Pancreas (tissue), 10 donors: ENCODE measurements around the gene GPS1. TPM values are rescaled to one million over a fixed set of nuclear protein-coding genes. Genes with fewer than 3 reads are reported as not detected.
A peak's percentile ranks its signal among the peaks of the same experiment; 100 is the strongest.

Source experiments
- ATAC-seq, 4 donors: fragments of 200-7000 bp; cut with Tn5 transposase; one replicate each; pipeline versions ENCODE4 v1.8.0 to v1.9.1; 2020; ENCODE audit warnings: mild to moderate bottlenecking in 4 of 4, moderate library complexity in 4 of 4
- DNase-seq, 6 donors: peaks; one replicate each; pipeline ENCODE4 v3.0.0-alpha.2; 2020
- FAIRE-seq: peaks from 2 replicates; lab custom pipeline; 2012; peaks lifted over from hg19 to GRCh38; lab: Jason Lieb, UNC
- H3K27ac ChIP-seq, 4 donors: fragments of 200-600 bp; sonication (generic); 1 replicate in 3 of 4; 2 replicates in 1 of 4; pipeline versions ENCODE4 v1.5.0 to v1.8.0; 2020
- H3K27me3 ChIP-seq, 4 donors: fragments of 200-600 bp; one replicate each; pipeline ENCODE4 v1.8.0; 2021
- H3K36me3 ChIP-seq, 3 donors: fragments of 200-600 bp; sonication (generic) in 1 of 3; one replicate each; pipeline versions ENCODE4 v1.5.0 to v1.8.0; 2020 to 2021
- H3K4me1 ChIP-seq, 3 donors: fragments of 200-600 bp; one replicate each; pipeline ENCODE4 v1.8.0; 2021
- H3K4me3 ChIP-seq, 4 donors: fragments of 200-600 bp; sonication (generic) in 2 of 4; one replicate each; pipeline versions ENCODE4 v1.5.0 to v1.8.0; 2020 to 2021
- H3K9me3 ChIP-seq, 4 donors: fragments of 200-600 bp; one replicate each; pipeline ENCODE4 v1.8.0; 2021
- CTCF ChIP-seq, 4 donors: fragments of 200-600 bp; sonication (generic) in 3 of 4; IDR thresholded peaks; one replicate each; pipeline versions ENCODE4 v1.5.0 to v1.8.0; 2021; ENCODE audit warnings: antibody characterized with exemption in 4 of 4
- WGBS, 2 donors: extraction: QIAGEN DNeasy Blood & Tissue Kit; methylation state at CpG; one replicate each; pipeline ENCODE4 v1.1.7; 2013; 5-methylcytosine and 5-hydroxymethylcytosine counted together
- intact Hi-C, 3 donors: fragments of 100-400 bp; cut with DNase I; formaldehyde crosslinking; loops; one replicate each; pipeline versions ENCODE4 v1.11.1 to v1.14.2; 2022
- polyA plus RNA-seq, 2 donors: library from polyadenylated mRNA; stranded (reverse); fragments of 200-250 nt; gene quantifications; one replicate each; pipeline ENCODE4 v1.2.3, GENCODE V29; 2013
- total RNA-seq, 6 donors: library from RNA; stranded (reverse); fragmentation: NEBNext Ultra II Directional in 4 of 6; extraction: Animal tissue kit (Norgen Biotek cat#: 25700) in 4 of 6; gene quantifications; one replicate each; pipeline versions ENCODE4 v1.2.1 to v1.2.4, GENCODE V29; 2021 to 2023
- donor health status: healthy with polysubstance abuse.
- donor health status: DM: no; HTN: no; CAD: no; lungs with moderate emphysema.
- donor health status: DM: no; HTN: no; CAD: no.
- donor health status: control.
- donor health status: control.
- donor health status: Bipolar disorder and iron deficiency.
- donor health status: DM: yes; HTN: yes; CAD: no.
- donor health status: DM: no; HTN: no; CAD: no.
- donor health status: DM: no; HTN: no; CAD: no.
- donor health status: DM: yes; HTN: yes; CAD: no.

Gene GPS1
- total and polyA plus RNA-seq, 8 donors = 43.0 to 149 (median 53.3) TPM

GRCh38 chr17:82042649-82043048 lies 9.0 kb upstream of the GPS1 start:
- ATAC-seq (no peak), FAIRE-seq (no peak), DNase-seq (no peak)
- 65 to 79% methylated on average over 9 of the region's 9 CpGs for WGBS, 2 donors
- Histone ChIP-seq H3K36me3 (no peaks in the 10 kb centered on the region), H3K27ac (no peak overlapping the region), H3K4me3 (no peak overlapping the region), H3K4me1 (no peaks in the 10 kb centered on the region), H3K27me3 (no peaks in the 10 kb centered on the region), H3K9me3 (no peaks in the 10 kb centered on the region)
- intact Hi-C loops = no loop called here
- no peak for TF ChIP-seq CTCF (IDR thresholded peaks at IDR 0.05)

- intact Hi-C loops = no loop called here
- Histone ChIP-seq H3K4me1 (no peaks in the 10 kb centered on the region), H3K4me3 (no peak overlapping the region), H3K9me3 (no peaks in the 10 kb centered on the region), H3K27me3 (no peaks in the 10 kb centered on the region), H3K36me3 (no peaks in the 10 kb centered on the region), H3K27ac (no peak overlapping the region)
- DNase-seq (no peak), FAIRE-seq (no peak), ATAC-seq (no peak)
- no peak for TF ChIP-seq CTCF (IDR thresholded peaks at IDR 0.05)
- 76 to 84% methylated on average over 16 of the region's 16 CpGs for WGBS, 2 donors
Observed at GRCh38 chr17:82043507-82043906, 8.2 kb upstream of the GPS1 start.

GRCh38 chr17:82045936-82046484 lies 5.7 kb upstream of the GPS1 start:
- no peak overlapping the region for H3K4me3 ChIP-seq
- intact Hi-C loops = no loop called here
- ATAC-seq = no peak
- peak in 2 of 6 donors; percentile 26 to 45 for DNase-seq
- H3K27ac ChIP-seq = no peak overlapping the region
- peaks cover 0 to 4% (median 0%) of the 10 kb centered on the region in 3 donors for H3K4me1 ChIP-seq
- 74 to 77% methylated on average over 14 of the region's 14 CpGs for WGBS, 2 donors
- H3K9me3 ChIP-seq = no peaks in the 10 kb centered on the region
- no peak for FAIRE-seq
- H3K27me3 ChIP-seq = no peaks in the 10 kb centered on the region
- H3K36me3 ChIP-seq = no peaks in the 10 kb centered on the region
- TF ChIP-seq CTCF (IDR thresholded peaks at IDR 0.05) = no peak

- ATAC-seq = no peak
- intact Hi-C loops = no loop called here
- no peak for TF ChIP-seq CTCF (IDR thresholded peaks at IDR 0.05)
- DNase-seq = peak in 2 of 6 donors; percentile 14 to 36
- Histone ChIP-seq H3K4me1 (peaks cover 0 to 4% (median 0%) of the 10 kb centered on the region in 3 donors), H3K36me3 (no peaks in the 10 kb centered on the region), H3K27ac (no peak overlapping the region), H3K9me3 (no peaks in the 10 kb centered on the region), H3K4me3 (no peak overlapping the region), H3K27me3 (no peaks in the 10 kb centered on the region)
- FAIRE-seq = no peak
- 90 to 93% methylated on average over 21 of the region's 21 CpGs for WGBS, 2 donors
Observed at GRCh38 chr17:82046903-82047302, 4.8 kb upstream of the GPS1 start.

GRCh38 chr17:82047379-82047778 lies 4.3 kb upstream of the GPS1 start:
- DNase-seq = peak in 1 of 6 donors; percentile 44
- Histone ChIP-seq H3K4me3 (no peak overlapping the region), H3K36me3 (no peaks in the 10 kb centered on the region), H3K4me1 (peaks cover 0 to 4% (median 0%) of the 10 kb centered on the region in 3 donors), H3K27me3 (no peaks in the 10 kb centered on the region), H3K27ac (no peak overlapping the region), H3K9me3 (no peaks in the 10 kb centered on the region)
- ATAC-seq = no peak
- intact Hi-C loops = no loop called here
- TF ChIP-seq CTCF (IDR thresholded peaks at IDR 0.05) = no peak
- 88% methylated on average over 24 of the region's 24 CpGs for WGBS, 2 donors
- FAIRE-seq = no peak
